IPS-11a (cell line): Measurements from ENCODE around the gene ZC3H7B.

ENCODE experiments used
- H3K4me3 ChIP-seq: one replicate; pipeline ENCODE4 v1.5.1; 2013; ENCODE audit warnings: low read depth, low read length, control low read depth

The ZC3H7B gene

GRCh38 chr22:41324821-41325528 lies 23.6 kb downstream of the ZC3H7B start:
- no peak overlapping the region for H3K4me3 ChIP-seq

- no peak overlapping the region for H3K4me3 ChIP-seq
Measured at GRCh38 chr22:41327124-41327523, 25.8 kb downstream of the ZC3H7B start.

- no peak overlapping the region for H3K4me3 ChIP-seq
Measured at GRCh38 chr22:41330169-41330568, 28.8 kb downstream of the ZC3H7B start.

- no peak overlapping the region for H3K4me3 ChIP-seq
Measured at GRCh38 chr22:41332217-41332939, 31.1 kb downstream of the ZC3H7B start.

GRCh38 chr22:41333806-41334205 lies 32.5 kb downstream of the ZC3H7B start:
- no peak overlapping the region for H3K4me3 ChIP-seq

- H3K4me3 ChIP-seq: no peak overlapping the region
Measured at GRCh38 chr22:41334215-41334614, 32.9 kb downstream of the ZC3H7B start.

- H3K4me3 ChIP-seq: no peak overlapping the region
Measured at GRCh38 chr22:41334951-41335635, 33.8 kb downstream of the ZC3H7B start.

GRCh38 chr22:41338614-41339212 lies 37.4 kb downstream of the ZC3H7B start:
- no peak overlapping the region for H3K4me3 ChIP-seq

GRCh38 chr22:41339823-41340222 lies 38.5 kb downstream of the ZC3H7B start:
- H3K4me3 ChIP-seq: no peak overlapping the region

- H3K4me3 ChIP-seq: no peak overlapping the region
Measured at GRCh38 chr22:41340357-41340756, 39.0 kb downstream of the ZC3H7B start.

GRCh38 chr22:41341012-41341411 lies 39.7 kb downstream of the ZC3H7B start:
- no peak overlapping the region for H3K4me3 ChIP-seq

GRCh38 chr22:41341990-41342389 lies 40.7 kb downstream of the ZC3H7B start:
- no peak overlapping the region for H3K4me3 ChIP-seq

- no peak overlapping the region for H3K4me3 ChIP-seq
Measured at GRCh38 chr22:41343300-41343699, 42.0 kb downstream of the ZC3H7B start.

GRCh38 chr22:41343717-41344116 lies 42.4 kb downstream of the ZC3H7B start:
- H3K4me3 ChIP-seq: no peak overlapping the region

- no peak overlapping the region for H3K4me3 ChIP-seq
Measured at GRCh38 chr22:41344189-41344788, 43.0 kb downstream of the ZC3H7B start.

GRCh38 chr22:41345807-41346335 lies 44.5 kb downstream of the ZC3H7B start:
- no peak overlapping the region for H3K4me3 ChIP-seq

GRCh38 chr22:41347066-41347859 lies 45.9 kb downstream of the ZC3H7B start:
- H3K4me3 ChIP-seq: no peak overlapping the region

GRCh38 chr22:41348964-41349484 lies 47.7 kb downstream of the ZC3H7B start:
- H3K4me3 ChIP-seq: no peak overlapping the region

GRCh38 chr22:41350087-41350486 lies 48.8 kb downstream of the ZC3H7B start:
- H3K4me3 ChIP-seq: no peak overlapping the region

GRCh38 chr22:41351011-41351410 lies 49.7 kb downstream of the ZC3H7B start:
- no peak overlapping the region for H3K4me3 ChIP-seq
